Endodermal cell (in vitro differentiated cells): ENCODE results near the gene ADCK2. TPM values are rescaled to one million over a fixed set of nuclear protein-coding genes. Genes with fewer than 3 reads are reported as not detected.
A peak's percentile ranks its signal among the peaks of the same experiment; 100 is the strongest.
"Not testable (repeated sequence)": the region's sequence is repeated elsewhere in the genome, so short reads cannot be mapped to it uniquely, and the experiment has no call there.

ENCODE experiments used
- DNase-seq: peaks from one replicate; pipeline ENCODE4 v3.0.0-alpha.2; 2017
- H3K27ac ChIP-seq: 2 replicates; pipeline ENCODE4 v1.5.1; 2013; ENCODE audit warnings: mild to moderate bottlenecking, low read depth, low read length, moderate library complexity
- H3K27me3 ChIP-seq: 2 replicates; pipeline ENCODE4 v1.6.1; 2013; ENCODE audit warnings: mild to moderate bottlenecking, low read length, moderate library complexity; ENCODE audit not compliant: insufficient read depth, control insufficient read depth, poor library complexity, severe bottlenecking
- H3K36me3 ChIP-seq: 2 replicates; pipeline ENCODE4 v1.7.0; 2013; ENCODE audit warnings: mild to moderate bottlenecking, low read length, moderate library complexity; ENCODE audit not compliant: control insufficient read depth, insufficient read depth
- H3K4me1 ChIP-seq: one replicate; pipeline ENCODE4 v1.7.0; 2013; ENCODE audit warnings: low read length; ENCODE audit not compliant: control insufficient read depth, insufficient read depth
- H3K4me3 ChIP-seq: 2 replicates; pipeline ENCODE4 v1.5.1; 2013; ENCODE audit warnings: mild to moderate bottlenecking, low read length, moderate library complexity
- H3K9ac ChIP-seq: 2 replicates; pipeline ENCODE4 v1.6.1; 2013; ENCODE audit warnings: mild to moderate bottlenecking, low read length, moderate library complexity; ENCODE audit not compliant: poor library complexity, severe bottlenecking; ENCODE audit errors: extremely low read depth
- H3K9me3 ChIP-seq: 2 replicates; pipeline ENCODE4 v1.6.1; 2013; ENCODE audit warnings: mild to moderate bottlenecking, low read length, moderate library complexity; ENCODE audit not compliant: control insufficient read depth
- H3K27ac Mint-ChIP-seq: 2 replicates; pipeline ENCODE4 v1.8.0; 2020; ENCODE audit warnings: mixed read lengths
- H3K27me3 Mint-ChIP-seq: 2 replicates; pipeline ENCODE4 v1.8.0; 2021; ENCODE audit warnings: mild to moderate bottlenecking, mixed read lengths; ENCODE audit not compliant: insufficient read depth
- H3K36me3 Mint-ChIP-seq: 2 replicates; pipeline ENCODE4 v1.8.0; 2020; ENCODE audit warnings: low read depth, mixed read lengths
- H3K4me1 Mint-ChIP-seq: 2 replicates; pipeline ENCODE4 v1.8.0; 2020; ENCODE audit warnings: mixed read lengths
- H3K4me3 Mint-ChIP-seq: 2 replicates; pipeline ENCODE4 v1.8.0; 2020; ENCODE audit warnings: mild to moderate bottlenecking, moderate library complexity, mixed read lengths
- H3K9me3 Mint-ChIP-seq: 2 replicates; pipeline ENCODE4 v1.8.0; 2020; ENCODE audit warnings: mild to moderate bottlenecking, mixed read lengths
- CTCF ChIP-seq: fragments of 200-600 bp; sonication (generic); conservative IDR thresholded peaks from 2 replicates; pipeline ENCODE4 v1.5.0; 2021; ENCODE audit warnings: antibody characterized with exemption, mild to moderate bottlenecking
- WGBS, 2 experiments: methylation state at CpG; one replicate each; pipeline versions ENCODE4 v1.1.5 to v1.1.7; 2013; ENCODE audit warnings: missing lambda C conversion rate in 2 of 2, mixed read lengths in 1 of 2; ENCODE audit not compliant: insufficient coverage in 1 of 2, insufficient read length in 1 of 2; 5-methylcytosine and 5-hydroxymethylcytosine counted together
- long read RNA-seq, 4 experiments: library from polyadenylated mRNA in 2 of 4; library from RNA in 1 of 4; library from capped mRNA in 1 of 4; stranded (forward) in 3 of 4; unstranded in 1 of 4; transcript quantifications; one replicate each; pipeline ENCODE4 v2.0.0, GENCODE V29; 2020 to 2021; ENCODE audit warnings: inconsistent platforms in 1 of 4
- polyA plus RNA-seq, 2 experiments: library from polyadenylated mRNA; stranded (reverse); fragments of 50-300 nt; gene quantifications; one replicate each; pipeline ENCODE4 v1.2.3, GENCODE V29; 2013
- total RNA-seq, 2 donors: library from RNA; stranded (reverse); fragmentation: NEBNext Ultra II Directional in 1 of 2; extraction: Animal tissue kit (Norgen Biotek cat#: 25700) in 1 of 2; gene quantifications; 2 replicates in 1 of 2; 3 replicates in 1 of 2; pipeline ENCODE4 v1.2.1, GENCODE V29; 2021

Gene ADCK2
- total RNA-seq = 10 to 100 TPM; 13.5 to 17.8 TPM
- polyA plus RNA-seq (2013, experiment 1 of 2) = 7.6 TPM
- 6.2 TPM for polyA plus RNA-seq (2013, experiment 2 of 2)
- long read RNA-seq, experiment 1, transcript ADCK2-201 (8 exons, 2,377 nt) = major isoform, 6 of 16 reads
- long read RNA-seq, experiment 1, partial matches to known transcripts = 8 of 16 reads
- long read RNA-seq, experiment 1, other reads (novel, unspliced or antisense) = 2 of 16 reads
- long read RNA-seq, experiment 2, transcript ADCK2-201 (8 exons, 2,377 nt) = major isoform, 44 of 49 reads
- long read RNA-seq, experiment 2, partial matches to known transcripts = 1 of 49 reads
- long read RNA-seq, experiment 2, other reads (novel, unspliced or antisense) = 4 of 49 reads
- long read RNA-seq, experiment 3, transcript ADCK2-201 (8 exons, 2,377 nt) = major isoform, 7 of 7 reads
- long read RNA-seq, experiment 3, partial matches to known transcripts = 0 of 7 reads
- long read RNA-seq, experiment 3, other reads (novel, unspliced or antisense) = 0 of 7 reads
- long read RNA-seq, experiment 4, partial matches to known transcripts = 0 of 2 reads
- long read RNA-seq, experiment 4, other reads (novel, unspliced or antisense) = 0 of 2 reads

GRCh38 chr7:140672382-140673062, at the start of gene ADCK2:
Gene ADCK2, plus strand, starts transcription at chr7:140672945. Its CDS starts 386 bp downstream, at chr7:140673331.
- H3K9me3 ChIP-seq = no peaks in the 10 kb centered on the region
- TF ChIP-seq CTCF = peak; percentile 34
- 0 to 2% methylated on average over 3 to 41 of the region's 41 CpGs for WGBS, 2 experiments
- H3K27me3 ChIP-seq = no peaks in the 10 kb centered on the region
- H3K4me1 ChIP-seq = peaks cover 2% of the 10 kb centered on the region
- Mint-ChIP-seq H3K27me3 (peaks cover 4% of the 10 kb centered on the region), H3K27ac (no peak within 1 kb of the TSS), H3K9me3 (no peaks in the 10 kb centered on the region), H3K4me3 (peak within 1 kb of the TSS; percentile 62), H3K36me3 (peaks cover 3% of the 10 kb centered on the region), H3K4me1 (peaks cover 2% of the 10 kb centered on the region)
- peak within 1 kb of the TSS; percentile 80 for H3K4me3 ChIP-seq
- H3K9ac ChIP-seq = peak within 1 kb of the TSS; percentile 38
- peak; percentile 87 for DNase-seq
- no peak within 1 kb of the TSS for H3K27ac ChIP-seq
- H3K36me3 ChIP-seq = no peaks in the 10 kb centered on the region

- H3K4me3 ChIP-seq = no peak overlapping the region
- H3K9me3 ChIP-seq = no peaks in the 10 kb centered on the region
- no peak overlapping the region for H3K9ac ChIP-seq
- peak overlapping the region; percentile 71 for H3K27ac Mint-ChIP-seq
- H3K27ac ChIP-seq = peak overlapping the region; percentile 10
- H3K36me3 Mint-ChIP-seq = peaks cover 8% of the 10 kb centered on the region
- H3K27me3 Mint-ChIP-seq = no peaks in the 10 kb centered on the region
- TF ChIP-seq CTCF = no peak
- H3K27me3 ChIP-seq = no peaks in the 10 kb centered on the region
- H3K4me3 Mint-ChIP-seq = no peak overlapping the region
- peaks cover 13% of the 10 kb centered on the region for H3K4me1 Mint-ChIP-seq
- no peaks in the 10 kb centered on the region for H3K9me3 Mint-ChIP-seq
- 92 to 97% methylated on average over 4 to 6 of the region's 6 CpGs for WGBS, 2 experiments
- peaks cover 3% of the 10 kb centered on the region for H3K4me1 ChIP-seq
- no peaks in the 10 kb centered on the region for H3K36me3 ChIP-seq
- DNase-seq = no peak
Measured at GRCh38 chr7:140623980-140624379, 48.8 kb upstream of the ADCK2 start.

GRCh38 chr7:140624392-140625191, 48.2 kb upstream of the ADCK2 start:
- Histone ChIP-seq H3K27ac (no peak overlapping the region), H3K9ac (no peak overlapping the region), H3K27me3 (no peaks in the 10 kb centered on the region), H3K36me3 (no peaks in the 10 kb centered on the region), H3K4me3 (no peak overlapping the region), H3K9me3 (no peaks in the 10 kb centered on the region), H3K4me1 (peaks cover 3% of the 10 kb centered on the region)
- peak; percentile 74 for DNase-seq
- Mint-ChIP-seq H3K27me3 (no peaks in the 10 kb centered on the region), H3K9me3 (no peaks in the 10 kb centered on the region), H3K4me1 (peaks cover 13% of the 10 kb centered on the region), H3K36me3 (peaks cover 11% of the 10 kb centered on the region), H3K4me3 (no peak overlapping the region), H3K27ac (peak overlapping the region; percentile 71)
- TF ChIP-seq CTCF = no peak
- 94 to 98% methylated on average over 7 to 11 of the region's 11 CpGs for WGBS, 2 experiments

GRCh38 chr7:140625192-140625558, 47.6 kb upstream of the ADCK2 start:
- DNase-seq, H3K27ac Mint-ChIP-seq, H3K27me3 ChIP-seq, H3K36me3 ChIP-seq, H3K4me1 ChIP-seq, H3K9me3 Mint-ChIP-seq, H3K9ac ChIP-seq, H3K4me3 Mint-ChIP-seq, H3K9me3 ChIP-seq, H3K27ac ChIP-seq, H3K4me3 ChIP-seq, H3K27me3 Mint-ChIP-seq: not testable (repeated sequence)
- peaks cover 11% of the 10 kb centered on the region for H3K36me3 Mint-ChIP-seq
- H3K4me1 Mint-ChIP-seq = peaks cover 13% of the 10 kb centered on the region
- 96 to 99% methylated on average over 10 of the region's 10 CpGs for WGBS, 2 experiments
